ENCODE data around the gene OR5T2.
"Not testable (repeated sequence)": the region's sequence is repeated elsewhere in the genome, so short reads cannot be mapped to it uniquely, and the experiment has no call there.

The OR5T2 gene

GRCh38 chr11:56234155-56234554, at the start of gene OR5T2:
TSS of gene OR5T2 (minus strand) at chr11:56234255. CDS start at chr11:56233062, 1,193 bp downstream.
- no peak for DNase-seq

DNA sequence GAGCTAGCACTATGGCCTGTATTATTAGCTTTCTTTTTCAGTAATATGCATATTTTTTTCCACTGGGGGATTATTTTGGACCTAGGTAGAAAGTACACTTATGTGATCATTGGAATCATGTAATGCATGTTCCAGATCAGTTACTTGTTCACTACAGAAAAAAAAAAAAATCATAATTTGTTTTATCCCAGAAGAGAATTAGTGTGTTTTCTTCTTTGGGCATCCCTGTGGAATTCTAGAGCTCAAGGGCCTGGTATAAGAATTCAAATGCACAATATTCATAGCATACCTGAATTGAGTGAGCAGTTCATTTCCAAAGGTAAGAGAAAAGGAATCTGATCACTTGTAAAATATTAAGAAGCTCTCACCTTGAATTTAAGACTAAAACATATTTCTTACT, 39.8 kb upstream of the OR5T2 start, which contains the start of gene OR5T1:
TSS of gene OR5T1 (plus strand) at position 301 of the 400 bp plus-strand sequence. CDS start 1,485 bp downstream, outside the sequence.
- DNase-seq: no peak

DNA sequence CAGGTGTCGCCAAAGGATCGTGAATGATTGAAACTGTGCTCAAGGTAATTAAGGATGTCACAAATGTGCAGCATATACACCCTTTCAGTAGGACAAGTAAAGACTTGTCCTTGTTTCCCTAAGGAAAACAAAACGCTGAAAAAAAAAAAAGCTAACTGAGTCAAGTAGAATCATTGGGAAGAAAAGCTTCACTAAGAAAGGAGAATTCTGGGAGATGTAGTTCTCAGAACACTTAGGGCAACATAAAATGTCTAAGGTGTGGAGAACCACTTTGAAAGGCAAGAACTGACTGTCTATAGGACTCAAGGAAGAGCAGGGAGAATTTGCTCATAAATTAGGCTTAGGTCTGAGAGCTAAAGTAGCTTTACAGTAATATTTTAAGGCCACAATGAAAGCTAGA, 37.0 kb upstream of the OR5T2 start:
- no peak for DNase-seq

GRCh38 chr11:56251954-56252353, 17.9 kb upstream of the OR5T2 start, which contains the start of gene OR5T3:
TSS of gene OR5T3 (plus strand) at chr11:56252254. CDS start at chr11:56252254, 0 bp downstream.
- no peak for DNase-seq

DNA sequence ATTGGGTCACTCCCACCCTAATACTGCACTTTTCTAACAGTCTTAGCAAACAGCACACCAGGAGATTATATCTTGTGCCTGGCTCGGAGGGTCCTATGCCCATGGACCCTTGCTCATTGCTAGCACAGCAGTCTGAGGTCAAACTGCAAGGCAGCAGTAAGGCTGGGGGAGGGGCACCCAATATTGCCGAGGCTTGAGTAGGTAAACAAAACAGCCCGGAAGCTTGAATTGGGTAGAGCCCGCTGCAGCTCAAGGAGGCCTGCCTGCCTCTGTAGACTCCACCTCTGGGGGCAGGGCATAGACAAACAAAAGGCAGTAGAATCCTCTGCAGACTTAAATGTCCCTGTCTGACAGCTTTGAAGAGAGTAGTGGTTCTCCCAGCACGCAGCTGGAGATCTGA, 14.3 kb downstream of the OR5T2 start:
- DNase-seq: not testable (repeated sequence)

DNA sequence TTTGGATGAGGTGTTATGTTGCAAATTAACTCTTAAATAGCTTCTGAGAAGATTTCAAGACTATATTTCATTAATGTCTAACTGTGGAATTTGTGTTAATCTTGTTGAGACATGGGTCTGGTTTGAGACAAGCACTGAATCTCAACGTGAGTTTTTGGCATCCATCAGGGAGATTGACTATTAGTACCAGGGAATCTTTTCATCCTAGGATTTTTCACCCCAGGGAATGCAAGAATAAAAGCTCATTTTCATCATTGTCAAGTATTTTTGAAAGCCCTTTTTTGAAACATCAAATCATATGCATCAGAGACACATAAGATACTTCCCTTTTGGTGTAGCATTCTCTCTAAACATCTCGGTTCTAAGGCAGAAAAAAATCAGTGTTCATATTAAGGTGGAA, 19.5 kb downstream of the OR5T2 start:
- DNase-seq: no peak

- no peak for DNase-seq
These were observed 26.3 kb downstream of the OR5T2 start for GRCh38 chr11:56207790-56208189.

GRCh38 chr11:56197367-56197766, 36.7 kb downstream of the OR5T2 start:
- DNase-seq: no peak

GRCh38 chr11:56196705-56197104, 37.4 kb downstream of the OR5T2 start:
- DNase-seq: no peak

DNA sequence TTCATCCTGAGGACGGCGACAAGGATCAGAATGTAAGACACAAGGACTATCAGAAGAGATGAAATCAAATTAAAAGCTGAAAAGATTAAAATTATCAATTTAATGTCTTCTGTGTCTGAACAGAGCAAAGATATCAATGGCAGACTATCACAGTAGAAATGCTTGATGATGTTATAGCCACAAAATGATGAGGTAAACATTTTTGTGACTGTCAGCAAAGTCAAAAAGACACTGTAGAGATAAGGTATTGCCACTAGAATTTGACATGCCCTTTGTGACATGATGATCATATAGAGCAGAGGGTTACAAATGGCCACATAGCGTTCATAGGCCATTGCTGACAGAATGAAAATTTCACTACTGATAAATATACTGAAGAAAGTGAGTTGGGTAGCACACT, 45.5 kb downstream of the OR5T2 start:
- DNase-seq: no peak

DNA sequence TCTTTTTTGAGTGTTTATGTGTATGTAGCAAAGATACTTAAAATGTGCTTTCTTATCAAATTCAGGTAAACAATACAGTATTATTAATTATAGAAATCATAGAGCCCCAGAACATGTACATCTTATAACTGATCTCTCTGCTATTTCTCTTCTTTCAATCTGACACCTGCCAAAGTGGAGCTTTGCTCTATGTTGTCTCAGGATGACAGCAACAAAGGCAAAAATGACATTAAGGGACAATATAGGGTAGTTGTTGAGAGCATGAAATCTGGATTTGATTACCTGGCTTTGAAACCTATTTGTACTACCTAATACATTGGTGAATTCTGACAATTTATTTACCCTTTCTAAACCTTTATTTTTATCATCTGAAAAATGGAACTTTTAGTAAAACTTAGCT, 50.6 kb downstream of the OR5T2 start:
- DNase-seq: no peak

Measured in activated naive CD4-positive, alpha-beta T cell treated with anti-CD3 and anti-CD28 coated beads, Interleukin-2, amount 50 U/mL, for 16 hours (primary cell).